SU-DHL-6 (cell line): ENCODE measurements around the gene ITPR1.

Experiments used
- EZH2phosphoT487 ChIP-seq: fragments of 200-600 bp; sonication (generic), shearing (Covaris generic); conservative IDR thresholded peaks from 2 replicates; pipeline ENCODE4 v1.6.1; 2018; ENCODE audit warnings: mild to moderate bottlenecking, antibody characterized with exemption, low read length, moderate library complexity, mixed read lengths
- TF ChIP-seq, protein P1 (sequence below): fragments of 200-600 bp; sonication (generic); IDR thresholded peaks from one replicate; pipeline ENCODE4 v1.5.1; 2017; ENCODE audit warnings: antibody characterized with exemption, mild to moderate bottlenecking, low read length, moderate library complexity; ENCODE audit not compliant: insufficient read depth, poor library complexity, severe bottlenecking

DNA sequence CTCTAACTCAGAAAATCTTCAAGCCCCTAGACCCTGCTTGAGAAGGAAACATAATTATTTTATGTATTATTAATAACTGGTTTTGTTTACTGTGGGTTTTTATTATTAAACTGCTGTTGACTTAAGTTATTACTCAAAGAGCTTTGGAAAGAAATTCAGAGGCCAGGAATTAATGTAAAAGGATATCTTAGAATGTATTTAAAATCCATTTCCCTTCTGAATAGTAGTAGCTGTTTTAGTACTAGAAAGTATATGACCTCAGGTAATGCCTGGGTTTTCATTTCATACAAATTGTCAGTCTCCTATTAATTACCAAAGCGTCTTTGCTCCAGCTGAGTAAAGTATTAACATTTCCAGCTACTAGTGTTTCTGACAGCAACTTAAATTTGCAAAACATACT, 223.1 kb downstream of the ITPR1 start:
- TF ChIP-seq, protein P1, sequence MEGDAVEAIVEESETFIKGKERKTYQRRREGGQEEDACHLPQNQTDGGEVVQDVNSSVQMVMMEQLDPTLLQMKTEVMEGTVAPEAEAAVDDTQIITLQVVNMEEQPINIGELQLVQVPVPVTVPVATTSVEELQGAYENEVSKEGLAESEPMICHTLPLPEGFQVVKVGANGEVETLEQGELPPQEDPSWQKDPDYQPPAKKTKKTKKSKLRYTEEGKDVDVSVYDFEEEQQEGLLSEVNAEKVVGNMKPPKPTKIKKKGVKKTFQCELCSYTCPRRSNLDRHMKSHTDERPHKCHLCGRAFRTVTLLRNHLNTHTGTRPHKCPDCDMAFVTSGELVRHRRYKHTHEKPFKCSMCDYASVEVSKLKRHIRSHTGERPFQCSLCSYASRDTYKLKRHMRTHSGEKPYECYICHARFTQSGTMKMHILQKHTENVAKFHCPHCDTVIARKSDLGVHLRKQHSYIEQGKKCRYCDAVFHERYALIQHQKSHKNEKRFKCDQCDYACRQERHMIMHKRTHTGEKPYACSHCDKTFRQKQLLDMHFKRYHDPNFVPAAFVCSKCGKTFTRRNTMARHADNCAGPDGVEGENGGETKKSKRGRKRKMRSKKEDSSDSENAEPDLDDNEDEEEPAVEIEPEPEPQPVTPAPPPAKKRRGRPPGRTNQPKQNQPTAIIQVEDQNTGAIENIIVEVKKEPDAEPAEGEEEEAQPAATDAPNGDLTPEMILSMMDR, result no peak
- no peak for TF ChIP-seq EZH2phosphoT487
